Adrenal gland (tissue), 12 donors: ENCODE measurements around the gene NQO1. TPM values are rescaled to one million over a fixed set of nuclear protein-coding genes. Genes with fewer than 3 reads are reported as not detected.

Experiments used
- DNase-seq, 7 donors: peaks; one replicate each; pipeline ENCODE4 v3.0.0-alpha.2; 2019 to 2020
- H3K27ac ChIP-seq, 5 donors: fragments of 200-600 bp; sonication (generic) in 4 of 5; 1 replicate in 3 of 5; 2 replicates in 2 of 5; pipeline versions ENCODE4 v1.5.1 to v1.8.0; 2016 to 2020; ENCODE audit warnings: mild to moderate bottlenecking in 1 of 5
- H3K27me3 ChIP-seq: fragments of 200-600 bp; 2 replicates; pipeline ENCODE4 v1.8.0; 2021
- H3K36me3 ChIP-seq, 2 donors: fragments of 200-600 bp; replicated peaks in 1 of 2; 1 replicate in 1 of 2; 2 replicates in 1 of 2; pipeline versions ENCODE4 v1.5.1 to v1.8.0; 2018 to 2022
- H3K4me1 ChIP-seq, 2 donors: fragments of 200-600 bp; replicated peaks in 1 of 2; 1 replicate in 1 of 2; 2 replicates in 1 of 2; pipeline versions ENCODE4 v1.5.1 to v1.8.0; 2018 to 2021
- H3K4me3 ChIP-seq, 4 donors: fragments of 200-600 bp; sonication (generic) in 3 of 4; one replicate each; pipeline ENCODE4 v1.5.1; 2016 to 2018
- H3K9me3 ChIP-seq, 3 donors: fragments of 200-600 bp; sonication (generic) in 1 of 3; replicated peaks in 1 of 3; 1 replicate in 2 of 3; 2 replicates in 1 of 3; pipeline versions ENCODE4 v1.5.1 to v1.8.0; 2016 to 2021
- CTCF ChIP-seq, 6 experiments: fragments of 450-650 bp in 4 of 6; fragments of 200-600 bp in 2 of 6; sonication (generic) in 1 of 6; IDR thresholded peaks; 1 replicate in 5 of 6; 2 replicates in 1 of 6; pipeline versions ENCODE4 v1.5.1 to v1.8.0; 2016 to 2021; ENCODE audit warnings: antibody characterized with exemption in 6 of 6, mild to moderate bottlenecking in 2 of 6, moderate library complexity in 1 of 6
- POLR2A ChIP-seq, 2 donors: fragments of 450-650 bp; IDR thresholded peaks; one replicate each; pipeline ENCODE4 v1.6.1; 2017; ENCODE audit warnings: antibody characterized with exemption in 2 of 2, mild to moderate bottlenecking in 2 of 2, moderate library complexity in 1 of 2
- WGBS, 4 donors: extraction: QIAGEN DNeasy Blood & Tissue Kit in 2 of 4; methylation state at CpG; one replicate each; pipeline versions ENCODE4 v1.1.5 to v1.1.7; 2013 to 2017; 5-methylcytosine and 5-hydroxymethylcytosine counted together
- intact Hi-C, 2 donors: fragments of 100-400 bp; cut with DNase I; formaldehyde crosslinking; loops; one replicate each; pipeline versions ENCODE4 v1.14.1 to v1.15.0; 2022 to 2023
- polyA plus RNA-seq, 3 donors: library from polyadenylated mRNA; stranded (reverse); fragments of 200-250 nt in 2 of 3; fragments of 350-450 nt in 1 of 3; fragmentation: Illumina TruSeq in 1 of 3; extraction: RNeasy Lipid Tissue Mini Kit (QIAGEN cat#74804) in 1 of 3; gene quantifications; one replicate each; pipeline ENCODE4 v1.2.3, GENCODE V29; 2013 to 2014
- total RNA-seq, 9 donors: library from RNA; depleted of rRNA in 4 of 9; stranded (reverse); fragments of >200 nt in 4 of 9; fragments of 120-200 nt in 1 of 9; fragmentation: NEBNext Ultra II Directional in 1 of 9; extraction: Animal tissue kit (Norgen Biotek cat#: 25700) in 1 of 9; gene quantifications; one replicate each; pipeline versions ENCODE4 v1.1.0 to v1.2.4, GENCODE V29; 2013 to 2023
- donor health status: healthy with polysubstance abuse.
- donor health status: Bipolar disorder and iron deficiency.
- donor health status: DM: yes; HTN: yes; CAD: no.
- donor health status: DM: no; HTN: no; CAD: no.
- donor health status: DM: no; HTN: no; CAD: no.
- donor health status: DM: yes; HTN: yes; CAD: no.

Gene NQO1
- total and polyA plus RNA-seq, 12 donors = 22.0 to 226 (median 98.0) TPM

- WGBS, 4 donors = 72 to 85% (median 79%) methylated on average over 2 of the region's 2 CpGs
- no peak for TF ChIP-seq POLR2A (IDR thresholded peaks at IDR 0.05)
- TF ChIP-seq CTCF (IDR thresholded peaks at IDR 0.05) = no peak
Measured at GRCh38 chr16:69771651-69771967, 45.2 kb upstream of the NQO1 start.

GRCh38 chr16:69769404-69769803 is 43.0 kb upstream of the NQO1 start:
- H3K4me1 ChIP-seq = peaks cover 12 to 25% of the 10 kb centered on the region in 2 donors
- H3K4me3 ChIP-seq = no peak overlapping the region
- WGBS, 4 donors = 38 to 46% (median 43%) methylated on average over 2 of the region's 2 CpGs
- H3K27ac ChIP-seq = no peak overlapping the region
- H3K36me3 ChIP-seq = no peaks in the 10 kb centered on the region
- intact Hi-C loops = no loop called here
- TF ChIP-seq CTCF (IDR thresholded peaks at IDR 0.05) (no peak), POLR2A (IDR thresholded peaks at IDR 0.05) (no peak)
- H3K27me3 ChIP-seq = no peaks in the 10 kb centered on the region
- no peak for DNase-seq
- H3K9me3 ChIP-seq = no peaks in the 10 kb centered on the region

More at GRCh38 chr16:69771651-69771967, 45.2 kb upstream of the NQO1 start:
- Histone ChIP-seq H3K27me3 (no peaks in the 10 kb centered on the region), H3K27ac (peak overlapping the region in 4 of 5 donors; percentile 30 to 72 (median 48)), H3K9me3 (no peaks in the 10 kb centered on the region), H3K36me3 (no peaks in the 10 kb centered on the region), H3K4me1 (peaks cover 12 to 25% of the 10 kb centered on the region in 2 donors), H3K4me3 (no peak overlapping the region)
- intact Hi-C loops = no loop called here
- no peak for DNase-seq

GRCh38 chr16:69768666-69769065 is 42.3 kb upstream of the NQO1 start:
- Histone ChIP-seq H3K4me1 (peaks cover 17 to 25% of the 10 kb centered on the region in 2 donors), H3K27ac (no peak overlapping the region), H3K27me3 (no peaks in the 10 kb centered on the region), H3K4me3 (no peak overlapping the region), H3K9me3 (no peaks in the 10 kb centered on the region), H3K36me3 (no peaks in the 10 kb centered on the region)
- TF ChIP-seq CTCF (IDR thresholded peaks at IDR 0.05) = no peak
- TF ChIP-seq POLR2A (IDR thresholded peaks at IDR 0.05) = no peak
- DNase-seq = no peak
- intact Hi-C loops = no loop called here
- 85 to 96% (median 87%) methylated on average over 6 of the region's 6 CpGs for WGBS, 4 donors

- 79 to 82% (median 80%) methylated on average over 5 of the region's 5 CpGs for WGBS, 4 donors
- H3K36me3 ChIP-seq = no peaks in the 10 kb centered on the region
- no peak overlapping the region for H3K4me3 ChIP-seq
- H3K9me3 ChIP-seq = no peaks in the 10 kb centered on the region
- H3K27me3 ChIP-seq = no peaks in the 10 kb centered on the region
- peaks cover 17 to 21% of the 10 kb centered on the region in 2 donors for H3K4me1 ChIP-seq
- no peak for TF ChIP-seq POLR2A (IDR thresholded peaks at IDR 0.05)
- no peak overlapping the region for H3K27ac ChIP-seq
- DNase-seq = no peak
- intact Hi-C loops = no loop called here
Measured at GRCh38 chr16:69767459-69768229, 41.3 kb upstream of the NQO1 start.

- Histone ChIP-seq H3K27me3 (no peaks in the 10 kb centered on the region), H3K36me3 (no peaks in the 10 kb centered on the region), H3K4me1 (peaks cover 6 to 16% of the 10 kb centered on the region in 2 donors), H3K4me3 (peak overlapping the region in 1 of 4 donors; percentile 99), H3K9me3 (no peaks in the 10 kb centered on the region), H3K27ac (peak overlapping the region; percentile 71 to 98 (median 90))
- 21 to 26% (median 25%) methylated on average over 5 of the region's 5 CpGs for WGBS, 4 donors
- TF ChIP-seq POLR2A (IDR thresholded peaks at IDR 0.05) (no peak), CTCF (IDR thresholded peaks at IDR 0.05) (no peak)
- peak in 2 of 7 donors; percentile 64 to 65 for DNase-seq
- intact Hi-C loops = no loop called here
Measured at GRCh38 chr16:69763599-69763942, 37.2 kb upstream of the NQO1 start.
